HK-2 (cell line): ENCODE measurements around the gene ALX4.

ENCODE experiments used
- DNase-seq: peaks from one replicate; pipeline ENCODE4 v3.0.0-alpha.2; 2018; ENCODE audit not compliant: unreplicated experiment

Gene ALX4

DNA sequence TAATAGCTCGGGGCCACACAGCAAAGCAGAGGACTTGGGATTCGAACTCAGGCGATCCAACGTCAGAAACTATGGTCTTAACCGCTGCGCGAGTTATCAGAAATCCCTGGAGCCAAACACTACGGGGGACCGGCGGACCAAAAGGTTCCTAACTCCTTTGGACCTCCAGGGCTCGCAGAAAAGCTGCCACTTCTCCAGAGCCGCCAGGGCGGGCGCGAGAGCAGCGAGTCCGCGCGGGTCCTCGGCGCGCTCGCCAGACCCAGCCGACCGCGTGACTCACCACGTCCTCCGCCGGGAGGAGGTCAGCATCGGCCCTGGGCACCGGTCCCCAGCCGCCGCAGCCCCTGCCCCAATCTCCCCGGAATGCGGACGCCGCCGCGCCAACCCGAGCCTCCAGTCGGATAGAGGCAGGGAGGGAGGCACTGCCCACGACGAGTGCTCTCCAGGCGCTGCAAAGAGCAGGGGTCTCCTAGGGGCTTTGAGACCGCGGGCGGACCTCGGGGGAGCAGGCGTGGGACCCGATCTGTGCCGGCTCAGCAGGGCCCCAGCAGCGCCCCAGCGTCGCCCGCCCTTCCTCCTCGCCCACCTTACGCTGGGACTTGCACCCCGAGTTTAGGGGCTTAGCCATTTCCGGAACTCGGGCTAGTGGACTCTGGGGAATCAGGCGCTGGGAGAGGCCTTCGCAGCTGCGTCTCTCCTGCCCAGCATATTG, 6.2 kb upstream of the ALX4 start:
- no peak for DNase-seq

DNA sequence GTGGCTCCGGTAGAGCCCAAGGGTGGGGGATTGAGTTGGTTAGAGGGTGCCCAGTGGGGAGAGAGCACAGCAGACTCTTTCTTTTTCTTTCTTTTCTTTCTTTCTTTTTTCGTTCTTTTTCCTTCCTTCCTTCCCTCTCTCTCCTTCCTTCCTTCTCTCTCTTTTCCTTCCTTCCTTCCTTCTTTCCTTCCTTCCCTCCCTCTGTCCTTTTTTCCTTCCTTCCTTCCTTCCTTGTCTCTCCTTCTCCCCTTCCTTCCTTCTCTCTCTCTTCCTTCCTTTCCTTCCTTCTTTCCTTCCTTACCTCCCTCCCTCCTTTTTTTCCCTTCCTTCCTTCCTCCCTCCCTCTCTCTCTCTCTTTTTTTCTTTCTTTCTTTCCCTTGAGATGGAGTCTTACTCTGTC, 4.8 kb upstream of the ALX4 start:
- no peak for DNase-seq

DNA sequence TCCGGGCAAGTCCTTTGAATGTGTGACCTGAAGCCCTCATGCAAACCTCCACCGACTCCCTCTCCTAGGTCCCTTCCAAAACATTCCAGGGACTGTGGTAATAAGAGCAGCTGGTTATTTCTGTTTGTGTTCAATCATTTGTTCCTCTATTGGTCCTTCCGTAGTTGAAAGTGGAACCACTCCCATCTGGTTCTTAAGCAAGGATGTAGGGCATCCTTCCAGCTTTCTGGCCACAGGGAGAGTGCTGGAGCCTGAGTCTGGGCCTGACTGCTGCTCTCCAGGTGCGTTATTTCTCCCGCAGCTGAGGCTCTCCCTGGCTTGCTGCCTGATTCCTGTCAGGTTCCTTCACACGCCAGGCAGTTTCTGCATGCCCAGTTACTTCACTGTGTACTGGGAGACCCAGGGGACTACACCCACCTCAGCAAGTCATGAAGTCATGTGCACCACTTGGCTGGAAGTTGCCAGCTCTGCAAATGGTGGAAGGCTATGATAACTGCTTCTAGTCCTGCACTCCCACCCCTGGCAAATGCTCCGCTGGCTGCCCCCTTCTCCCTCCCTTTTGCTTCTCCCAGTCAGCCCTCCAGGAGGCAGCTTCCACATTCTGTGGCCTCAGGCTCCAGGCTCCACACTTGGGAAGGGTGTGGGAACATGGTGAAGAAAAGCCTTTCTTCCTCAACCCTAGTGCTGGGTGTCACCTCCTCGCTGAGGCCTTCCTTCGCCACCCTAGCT, 4.0 kb upstream of the ALX4 start:
- DNase-seq = no peak

- DNase-seq = no peak
These were observed 2.9 kb upstream of the ALX4 start for GRCh38 chr11:44312876-44313275.

DNA sequence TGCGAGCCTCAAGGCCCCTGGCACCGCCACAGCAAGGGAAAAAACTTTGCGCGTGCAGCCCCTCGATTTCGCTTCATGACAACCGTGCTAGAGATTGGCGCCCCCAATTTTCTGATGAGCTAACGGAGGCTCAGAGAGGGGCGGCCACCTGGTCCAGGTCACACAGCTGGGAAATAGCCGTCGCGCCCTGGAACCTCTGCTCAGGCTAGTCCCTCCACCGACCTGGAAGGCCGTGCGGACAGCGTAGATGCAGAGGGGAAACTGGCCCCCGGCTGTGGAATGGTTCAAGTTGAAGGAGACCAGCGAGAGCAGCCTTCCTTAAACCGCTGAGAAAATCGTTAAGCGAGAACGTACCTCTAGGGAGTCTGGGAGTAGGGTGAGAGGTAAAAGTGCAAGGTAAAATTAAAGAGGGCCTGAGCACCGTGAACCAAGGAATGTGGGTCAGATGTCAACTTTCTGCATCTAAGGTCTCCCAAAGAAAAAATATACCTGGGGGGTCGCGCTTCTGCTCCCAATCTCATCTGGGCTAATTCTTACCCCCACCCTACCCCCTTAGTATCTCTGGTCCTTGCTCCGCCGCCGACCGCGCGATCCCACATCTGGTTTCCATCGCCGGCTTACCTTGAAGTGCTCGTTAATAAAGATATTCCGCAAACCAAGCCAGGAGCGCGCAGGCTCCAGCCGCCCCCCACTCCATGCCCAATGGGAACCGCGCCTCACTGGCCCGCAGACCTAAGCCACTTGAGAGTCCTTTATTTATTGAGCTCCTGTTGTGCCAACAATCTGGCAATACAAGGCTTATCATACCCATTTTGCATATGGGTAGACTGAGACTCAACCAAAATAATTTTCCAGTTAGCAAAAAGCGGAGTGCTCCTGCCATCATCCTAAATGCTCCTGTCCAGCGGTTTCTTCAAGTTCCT, 1.7 kb upstream of the ALX4 start:
- no peak for DNase-seq

DNA sequence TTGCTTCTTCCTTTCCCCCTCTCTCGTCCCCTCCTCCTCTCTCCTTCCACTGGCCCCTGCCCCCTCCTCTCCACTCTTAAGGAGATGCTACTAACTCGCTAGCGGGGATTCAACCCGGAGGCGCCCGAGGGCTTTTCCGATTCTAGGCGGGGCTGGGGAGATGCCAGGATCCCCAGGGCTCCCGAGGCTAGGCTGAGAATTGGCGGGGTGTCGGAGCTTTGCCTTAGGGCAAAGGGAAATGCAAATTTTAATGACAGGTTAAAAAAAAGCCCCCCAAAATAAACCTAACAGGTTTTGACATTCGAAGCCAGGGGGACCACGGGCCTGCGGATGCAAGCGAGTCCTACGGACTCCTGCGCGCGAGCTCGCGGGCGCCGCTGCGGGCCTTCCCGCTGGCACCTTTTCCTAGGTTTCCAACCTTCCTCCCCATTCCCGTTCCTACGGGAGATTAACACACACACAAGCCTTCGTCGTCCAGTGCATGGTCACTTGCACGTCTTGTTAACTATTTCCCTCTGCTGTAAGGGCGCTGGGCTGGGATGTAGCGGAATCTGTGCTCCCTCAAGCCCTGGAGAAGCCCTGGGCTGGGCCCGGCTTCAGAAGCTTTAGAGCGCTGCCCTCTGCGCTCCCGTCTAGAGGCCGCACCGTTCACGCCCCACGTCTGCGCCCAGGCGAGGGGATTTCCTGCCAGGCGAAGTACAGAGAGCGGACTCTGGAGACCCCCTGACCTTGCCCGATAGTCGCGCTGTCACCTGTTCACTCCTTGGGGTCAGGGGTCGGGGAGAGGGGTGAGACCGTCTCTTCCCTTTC, 729 bp upstream of the ALX4 start:
- DNase-seq = no peak

DNA sequence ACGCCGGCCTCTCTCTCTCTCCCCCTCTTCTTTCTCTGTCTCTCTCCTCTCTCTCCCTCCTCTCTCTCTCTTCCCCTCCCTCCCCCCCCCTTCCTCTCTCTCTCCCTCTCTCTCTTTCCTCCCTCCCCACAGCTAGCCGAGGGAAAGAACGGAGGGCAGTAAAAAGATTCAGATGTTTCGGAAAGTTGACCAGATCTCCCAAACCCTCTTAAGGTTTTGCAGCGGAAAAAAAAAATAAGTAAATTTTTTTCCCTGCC, 195 bp upstream of the ALX4 start:
- DNase-seq = no peak

DNA sequence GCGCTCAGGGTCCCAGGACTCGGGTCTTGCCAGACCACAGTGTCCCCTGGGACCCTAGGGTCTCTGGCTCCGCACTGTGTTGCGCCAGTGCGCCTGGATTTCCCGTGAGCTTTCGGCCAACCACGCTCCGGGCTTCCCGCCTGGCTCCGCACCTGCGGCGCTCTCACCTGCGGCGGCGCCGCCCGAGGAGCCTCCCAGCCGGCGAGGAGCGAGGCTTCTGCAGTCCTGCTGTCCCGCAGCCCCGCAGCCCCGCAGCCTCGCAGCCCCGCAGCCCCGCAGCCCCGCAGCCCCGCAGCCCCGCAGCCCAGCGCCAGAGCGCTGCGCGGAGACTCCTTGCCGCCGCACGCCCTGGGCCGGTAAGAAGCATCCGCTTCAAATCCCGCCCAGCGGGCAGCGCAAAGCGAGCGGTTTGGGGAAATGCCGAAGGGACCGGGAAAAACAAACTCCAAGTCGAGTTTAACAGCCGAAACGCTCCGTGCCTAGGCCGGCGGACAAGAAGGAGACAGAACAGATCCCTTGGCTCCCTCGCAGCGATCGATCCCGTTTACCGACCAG, 939 bp downstream of the ALX4 start:
- no peak for DNase-seq

DNA sequence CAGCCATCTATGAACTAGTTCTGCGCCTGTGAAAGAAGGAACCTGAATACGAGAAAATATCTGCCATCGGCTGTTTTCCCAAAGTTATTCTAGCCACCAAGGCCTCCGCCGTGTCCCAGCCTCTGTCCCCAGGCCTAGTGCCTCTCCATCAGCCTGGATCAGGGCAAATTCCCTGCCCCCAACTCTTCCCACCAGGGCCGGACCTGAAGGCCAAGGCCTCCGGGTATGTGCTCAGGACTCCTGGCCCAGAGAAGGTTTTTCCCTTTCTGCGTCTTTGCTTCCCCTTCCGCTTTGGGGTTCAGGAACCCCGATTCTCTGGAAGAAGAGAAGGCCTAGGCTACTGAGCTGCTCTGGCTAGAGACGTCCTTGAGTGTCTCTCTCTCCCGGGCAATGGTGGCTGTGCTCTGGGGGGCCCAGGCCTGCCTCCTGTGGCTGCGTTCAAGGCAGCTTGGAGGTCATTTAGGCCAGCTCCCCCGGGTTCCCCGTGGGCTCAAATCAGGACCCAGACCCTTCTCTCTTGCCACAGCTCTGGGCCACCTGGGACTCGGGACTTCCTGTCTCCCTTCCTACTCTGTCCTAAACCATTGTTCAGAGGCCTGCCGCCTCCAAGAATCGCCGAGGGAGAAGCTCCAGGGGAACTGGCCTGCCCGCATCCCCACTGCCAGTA, 1.6 kb downstream of the ALX4 start:
- DNase-seq = no peak

GRCh38 chr11:44307340-44308099, 2.4 kb downstream of the ALX4 start:
- no peak for DNase-seq

DNA sequence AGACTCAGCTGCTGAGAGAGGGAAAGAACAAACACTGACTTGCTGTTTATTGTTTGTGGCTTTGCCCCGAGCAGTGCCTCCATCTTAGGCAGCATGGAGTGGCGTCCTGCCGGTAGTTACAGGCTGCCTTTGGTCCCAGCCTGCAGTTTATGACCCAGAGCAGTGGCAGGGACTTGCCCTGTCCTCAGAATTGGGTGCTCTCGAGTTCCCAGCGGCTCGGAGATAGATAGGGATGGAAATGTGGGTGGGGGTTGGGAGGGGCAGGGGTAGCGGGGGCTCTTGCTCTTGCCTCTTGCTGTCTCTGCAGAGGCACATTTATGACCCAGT, 3.1 kb downstream of the ALX4 start:
- DNase-seq = no peak

DNA sequence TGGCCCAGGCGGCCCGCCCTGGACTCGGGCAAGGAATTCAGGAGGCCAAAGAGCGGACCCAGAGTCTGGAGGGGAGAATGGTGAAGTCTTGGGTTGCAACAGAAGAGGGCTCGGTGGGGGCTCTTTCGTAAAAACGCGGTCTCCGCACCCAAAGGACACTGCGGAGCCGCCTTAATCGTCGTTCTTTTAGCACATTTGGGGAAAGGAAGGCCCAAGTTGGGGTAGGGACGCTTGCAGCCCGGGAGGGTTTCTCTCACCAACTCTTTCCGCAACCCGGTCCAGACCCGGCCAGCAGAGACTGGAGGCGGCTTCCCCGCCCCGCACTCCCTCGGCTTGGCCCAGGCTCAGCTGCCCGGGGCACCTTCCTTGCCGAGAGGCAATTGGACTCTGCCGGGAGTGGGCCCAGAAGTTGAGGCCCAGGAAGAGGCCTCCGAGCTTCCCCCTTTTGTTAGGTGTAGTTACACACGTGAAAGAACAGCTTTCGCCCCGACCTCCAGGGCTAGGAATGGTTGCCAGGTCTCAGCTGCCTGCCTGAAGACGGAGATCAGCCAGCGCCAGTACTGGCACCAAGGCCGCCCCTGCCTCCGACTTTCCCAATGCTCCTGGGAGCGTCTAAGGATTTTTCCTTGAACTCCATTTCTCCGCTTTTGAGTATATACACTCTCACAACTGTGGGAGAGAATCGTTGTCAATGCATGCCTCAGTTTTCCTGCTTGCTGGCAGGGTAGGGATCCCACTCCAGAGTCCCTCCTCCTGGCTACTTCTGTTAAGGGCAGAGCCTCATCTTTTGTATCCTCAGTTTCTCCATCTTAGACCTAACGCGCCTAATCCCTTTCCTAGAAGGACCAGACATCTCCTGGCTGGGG, 3.7 kb downstream of the ALX4 start:
- no peak for DNase-seq

DNA sequence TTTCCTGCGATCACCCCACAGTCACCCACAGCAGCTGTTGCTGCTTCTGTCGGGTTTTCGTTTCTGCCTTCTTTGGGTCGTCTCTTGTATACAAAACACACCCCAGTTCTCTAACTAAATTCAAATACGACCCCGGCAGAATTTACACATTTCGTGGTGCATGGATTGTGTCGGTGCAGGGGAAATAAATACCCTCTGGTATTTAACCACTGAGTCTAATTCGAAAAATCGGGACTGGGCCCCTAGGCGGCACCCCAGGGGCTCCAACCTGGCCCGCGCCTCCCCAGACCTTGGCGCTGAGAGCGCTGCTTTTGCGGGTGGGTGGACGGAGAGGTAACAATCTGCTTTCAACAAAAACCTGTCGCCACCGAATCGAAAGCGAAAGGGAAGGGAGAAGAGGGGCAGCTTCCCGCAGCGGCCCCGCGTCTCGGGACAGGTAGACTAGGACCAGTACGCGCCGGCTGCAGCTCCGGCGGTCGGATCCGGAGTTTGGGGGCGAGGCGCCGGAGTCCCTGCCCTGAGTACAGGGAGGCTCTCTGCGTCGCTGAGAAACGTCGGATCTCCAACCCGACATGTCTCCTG, 4.4 kb downstream of the ALX4 start:
- no peak for DNase-seq

DNA sequence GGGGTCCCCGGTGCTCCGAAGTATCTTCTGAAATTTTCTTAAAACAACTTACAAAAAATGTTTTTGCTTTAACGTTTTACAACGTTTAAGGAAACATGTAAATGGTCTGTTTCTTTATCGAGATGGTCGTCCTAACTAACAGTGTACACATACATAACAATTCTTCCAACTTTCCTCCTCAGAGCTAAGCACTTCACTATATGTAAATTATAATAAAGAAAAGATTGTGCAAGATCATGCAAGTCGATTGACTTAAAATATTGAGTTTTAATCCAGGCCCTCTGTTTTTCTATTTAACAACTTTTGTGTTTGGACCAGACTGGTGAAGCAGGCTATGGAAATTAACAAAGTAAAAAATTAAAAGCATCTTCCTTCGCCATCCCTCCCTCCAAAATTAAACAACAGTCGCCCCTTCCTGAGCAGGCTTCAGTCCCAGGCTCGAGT, 4.9 kb downstream of the ALX4 start:
- DNase-seq = no peak

DNA sequence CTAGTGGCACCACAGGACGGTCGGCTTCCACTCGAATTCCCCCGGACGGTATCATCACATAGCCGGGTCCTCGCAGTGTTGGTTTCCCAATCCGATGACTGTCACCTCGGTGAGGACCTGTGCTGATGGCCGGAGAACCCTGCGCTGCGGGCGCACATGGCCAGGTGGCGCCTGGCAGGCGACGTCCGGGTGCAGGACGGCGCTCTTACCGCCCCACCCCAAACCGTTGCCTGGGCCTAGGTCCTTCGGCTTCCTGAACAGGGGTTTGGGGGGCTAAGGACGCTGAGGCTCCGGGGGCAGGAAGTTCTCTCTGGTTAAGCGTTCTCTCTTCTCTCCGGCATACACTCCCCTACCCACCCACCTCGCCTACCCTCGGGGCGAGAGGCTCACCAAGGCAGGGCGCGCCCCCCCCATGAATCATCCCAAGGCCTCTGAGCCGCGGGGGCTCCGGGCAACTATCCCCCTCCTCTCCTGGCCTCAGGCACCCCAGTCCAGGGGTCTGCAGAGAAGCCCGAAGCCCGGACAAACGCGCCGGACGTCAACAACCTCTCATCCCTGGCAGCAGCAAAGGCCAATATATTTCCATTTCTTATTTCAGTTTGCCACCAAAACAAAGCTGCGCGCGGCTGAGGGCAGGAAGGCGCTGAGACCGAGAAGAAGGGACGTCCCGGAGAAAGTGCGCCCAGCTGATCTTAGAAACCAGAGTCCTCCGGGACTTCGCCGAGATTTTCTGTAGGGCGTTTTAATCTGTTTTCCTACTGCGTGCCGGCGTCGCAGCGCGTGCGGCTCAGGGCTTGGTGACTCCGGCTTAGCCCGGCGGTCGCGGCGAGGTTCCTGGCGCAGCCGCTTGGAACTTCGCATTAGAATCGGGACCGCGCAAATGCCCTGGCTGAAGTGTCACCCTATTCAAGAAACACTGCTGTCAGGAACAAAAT, 5.6 kb downstream of the ALX4 start:
- DNase-seq = no peak

DNA sequence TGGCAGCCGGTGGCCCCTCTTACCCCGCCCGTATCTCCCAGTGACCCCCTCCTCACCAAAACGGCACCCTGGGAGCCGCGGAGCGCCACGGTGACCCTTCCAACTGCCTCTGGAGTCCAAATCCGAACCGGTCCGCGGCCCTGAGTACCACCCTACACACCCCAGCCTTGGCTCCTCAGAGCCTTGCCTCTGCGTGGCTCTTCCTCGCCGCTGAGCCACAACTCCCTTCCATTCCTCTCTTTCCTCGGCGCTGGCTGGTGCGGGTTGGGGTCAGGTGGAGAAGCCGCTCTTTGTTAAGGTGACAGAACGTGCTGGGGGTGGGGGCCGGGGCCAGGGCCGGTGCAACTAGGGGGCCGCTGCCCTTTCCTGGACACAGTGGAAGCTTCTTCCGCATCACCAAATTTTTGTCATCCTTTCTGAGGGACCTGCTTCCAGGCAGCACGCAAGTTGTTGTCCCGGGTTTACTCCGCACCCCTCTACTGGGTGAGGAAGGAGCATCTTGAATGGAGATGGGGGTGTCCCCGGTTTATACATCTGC, 6.5 kb downstream of the ALX4 start:
- no peak for DNase-seq

- DNase-seq = peak; percentile 65
These were observed 8.2 kb downstream of the ALX4 start for GRCh38 chr11:44301564-44302271.
